GM13977 (cell line): ENCODE data around the gene CRIM1.

Experiments used
- DNase-seq: peaks from one replicate; pipeline ENCODE4 v3.0.0; 2012; ENCODE audit warnings: low spot score
- CTCF ChIP-seq: IDR thresholded peaks from 2 replicates; pipeline ENCODE4 v1.5.1; 2012; ENCODE audit warnings: mild to moderate bottlenecking, control low read depth; ENCODE audit not compliant: insufficient read depth; ENCODE audit errors: extremely low read depth, missing control alignments
- in situ Hi-C: fragments of 300-500 bp; cut with MboI; formaldehyde crosslinking; loops from one replicate; pipeline ENCODE4 v1.12.0; 2022; ENCODE audit warnings: low sequenced_read_pairs, low pct_unique_long_range_greater_than_20kb, mixed read lengths, inconsistent platforms; ENCODE audit not compliant: unreplicated experiment

CRIM1 gene

DNA sequence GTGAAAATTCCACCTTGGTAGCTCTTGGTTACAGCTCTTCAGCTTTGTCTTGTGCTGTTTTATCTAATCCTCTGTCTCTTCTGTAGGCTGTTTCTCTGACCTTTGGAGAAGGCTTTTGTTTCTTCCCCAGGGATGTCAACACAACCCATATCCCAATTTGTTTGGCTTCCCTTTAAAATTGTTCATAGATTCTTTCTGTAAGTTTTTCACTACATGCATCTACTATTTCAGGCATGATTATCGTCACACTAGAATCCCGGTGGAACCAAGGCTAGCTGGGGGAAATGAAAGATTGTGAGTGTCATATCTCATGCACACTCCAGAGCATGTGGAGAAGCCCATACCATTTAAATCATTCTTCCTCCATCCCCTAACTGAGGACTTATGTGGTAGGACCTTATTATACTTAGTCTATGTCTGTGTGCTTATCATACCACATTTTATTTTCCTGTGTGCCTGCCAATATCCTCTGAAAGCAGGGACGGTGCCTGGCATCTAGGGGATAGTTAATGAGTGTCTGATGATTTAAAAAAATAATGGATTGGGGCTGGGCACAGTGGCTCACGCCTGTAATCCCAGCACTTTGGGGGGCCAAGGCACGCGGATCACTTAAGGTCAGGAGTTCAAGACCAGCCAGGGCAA lies 59.9 kb downstream of the CRIM1 start:
- no peak for TF ChIP-seq CTCF
- in situ Hi-C loops = no loop called here
- no peak for DNase-seq

- no peak for DNase-seq
- in situ Hi-C loops = no loop called here
- TF ChIP-seq CTCF = no peak
Observed at GRCh38 chr2:36416370-36417165, 61.0 kb downstream of the CRIM1 start.

- in situ Hi-C loops = no loop called here
- no peak for TF ChIP-seq CTCF
- DNase-seq = no peak
Observed at GRCh38 chr2:36420569-36421181, 65.1 kb downstream of the CRIM1 start.

DNA sequence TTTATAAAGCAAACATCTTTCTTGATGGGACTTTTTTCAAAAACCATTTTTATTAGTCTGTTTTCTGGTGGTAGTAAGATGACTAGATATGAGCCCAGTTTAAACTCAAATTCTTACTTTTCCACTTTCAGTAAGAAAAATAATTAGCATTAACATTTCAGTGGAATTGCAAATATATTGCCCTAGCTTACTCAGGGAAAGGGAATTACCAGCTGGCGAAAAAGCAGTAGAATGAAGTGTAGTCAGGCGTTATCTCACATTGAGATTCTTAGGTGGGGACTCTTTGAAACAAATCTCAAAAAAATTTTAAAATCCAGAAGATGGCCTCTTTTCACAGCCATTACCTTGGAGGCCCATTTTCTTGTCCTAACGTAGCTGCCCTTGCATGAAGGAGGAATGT lies 65.8 kb downstream of the CRIM1 start:
- in situ Hi-C loops = no loop called here
- no peak for DNase-seq
- TF ChIP-seq CTCF = no peak

GRCh38 chr2:36423172-36423571 lies 67.6 kb downstream of the CRIM1 start:
- no peak for DNase-seq
- no peak for TF ChIP-seq CTCF
- in situ Hi-C loops = no loop called here

- no peak for DNase-seq
- TF ChIP-seq CTCF = no peak
- in situ Hi-C loops = no loop called here
Observed at GRCh38 chr2:36423619-36424120, 68.1 kb downstream of the CRIM1 start.
